ENCODE measurements around the gene LARP4B. TPM values are rescaled to one million over a fixed set of nuclear protein-coding genes. Genes with fewer than 3 reads are reported as not detected.

Gene LARP4B
- total and polyA plus RNA-seq, 8 donors = 45.1 to 122 (median 54.4) TPM

- Histone ChIP-seq H3K27ac (no peak overlapping the region), H3K27me3 (no peaks in the 10 kb centered on the region), H3K36me3 (peaks cover 0 to 91% of the 10 kb centered on the region in 2 donors), H3K4me1 (no peaks in the 10 kb centered on the region), H3K9me3 (no peaks in the 10 kb centered on the region), H3K4me3 (no peak overlapping the region)
- DNase-seq = no peak
- TF ChIP-seq, protein P1, sequence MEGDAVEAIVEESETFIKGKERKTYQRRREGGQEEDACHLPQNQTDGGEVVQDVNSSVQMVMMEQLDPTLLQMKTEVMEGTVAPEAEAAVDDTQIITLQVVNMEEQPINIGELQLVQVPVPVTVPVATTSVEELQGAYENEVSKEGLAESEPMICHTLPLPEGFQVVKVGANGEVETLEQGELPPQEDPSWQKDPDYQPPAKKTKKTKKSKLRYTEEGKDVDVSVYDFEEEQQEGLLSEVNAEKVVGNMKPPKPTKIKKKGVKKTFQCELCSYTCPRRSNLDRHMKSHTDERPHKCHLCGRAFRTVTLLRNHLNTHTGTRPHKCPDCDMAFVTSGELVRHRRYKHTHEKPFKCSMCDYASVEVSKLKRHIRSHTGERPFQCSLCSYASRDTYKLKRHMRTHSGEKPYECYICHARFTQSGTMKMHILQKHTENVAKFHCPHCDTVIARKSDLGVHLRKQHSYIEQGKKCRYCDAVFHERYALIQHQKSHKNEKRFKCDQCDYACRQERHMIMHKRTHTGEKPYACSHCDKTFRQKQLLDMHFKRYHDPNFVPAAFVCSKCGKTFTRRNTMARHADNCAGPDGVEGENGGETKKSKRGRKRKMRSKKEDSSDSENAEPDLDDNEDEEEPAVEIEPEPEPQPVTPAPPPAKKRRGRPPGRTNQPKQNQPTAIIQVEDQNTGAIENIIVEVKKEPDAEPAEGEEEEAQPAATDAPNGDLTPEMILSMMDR (IDR thresholded peaks at IDR 0.05) = no peak
- no peak for ATAC-seq
- intact Hi-C loops (cut with DNase I) = no loop called here
Observed at GRCh38 chr10:836782-837181, 94.7 kb downstream of the LARP4B start.

GRCh38 chr10:834493-834892 is 97.0 kb downstream of the LARP4B start:
- TF ChIP-seq, protein P1 (IDR thresholded peaks at IDR 0.05) = no peak
- no peaks in the 10 kb centered on the region for H3K9me3 ChIP-seq
- H3K4me1 ChIP-seq = no peaks in the 10 kb centered on the region
- intact Hi-C loops (cut with DNase I) = no loop called here
- no peak overlapping the region for H3K4me3 ChIP-seq
- no peaks in the 10 kb centered on the region for H3K27me3 ChIP-seq
- H3K36me3 ChIP-seq = peaks cover 0 to 88% of the 10 kb centered on the region in 2 donors
- no peak overlapping the region for H3K27ac ChIP-seq
- DNase-seq = no peak
- no peak for ATAC-seq

DNA sequence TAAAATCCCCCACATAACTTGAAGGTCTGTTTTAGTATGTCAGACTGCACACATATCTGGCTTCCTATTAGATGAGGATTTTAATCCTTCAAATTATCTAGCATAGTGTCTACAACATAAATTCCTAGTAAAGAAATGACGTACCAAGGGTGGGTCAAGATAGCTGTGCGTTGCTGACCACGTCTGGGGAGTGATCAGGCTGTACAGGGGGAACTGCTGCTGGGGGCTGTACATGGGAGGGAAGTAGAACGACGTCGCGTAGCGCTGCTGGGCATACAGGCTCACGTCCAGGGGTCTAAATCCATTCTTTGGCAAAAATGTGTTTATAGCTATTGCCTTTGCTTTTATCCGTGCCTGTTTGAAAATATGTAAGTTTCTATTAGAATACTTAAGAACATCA is 102.3 kb downstream of the LARP4B start:
- no peak for DNase-seq
- H3K27me3 ChIP-seq = no peaks in the 10 kb centered on the region
- peaks cover 0 to 96% of the 10 kb centered on the region in 2 donors for H3K36me3 ChIP-seq
- H3K27ac ChIP-seq = no peak overlapping the region
- no peaks in the 10 kb centered on the region for H3K4me1 ChIP-seq
- TF ChIP-seq, protein P1 (IDR thresholded peaks at IDR 0.05) = no peak
- ATAC-seq = no peak
- no peaks in the 10 kb centered on the region for H3K9me3 ChIP-seq
- intact Hi-C loops (cut with DNase I) = no loop called here
- no peak overlapping the region for H3K4me3 ChIP-seq

DNA sequence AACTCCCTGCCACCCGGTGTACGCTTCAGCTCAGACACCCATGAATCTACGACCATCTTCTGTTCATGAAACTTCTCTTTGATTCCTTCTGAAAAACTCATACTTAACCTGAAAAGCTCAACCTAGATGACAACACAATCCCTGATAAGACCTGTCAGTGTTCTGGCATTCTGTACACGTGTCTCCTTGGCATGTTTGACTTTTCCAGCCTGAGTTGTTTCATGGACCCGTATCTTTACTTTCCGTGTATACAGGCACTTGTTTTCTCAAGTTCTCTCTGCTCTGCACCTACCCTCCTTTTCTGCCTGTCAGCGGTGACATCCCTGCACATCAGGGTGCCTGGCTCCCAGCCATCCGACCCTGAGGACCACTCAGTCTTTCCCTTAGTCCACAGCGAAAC is 103.3 kb downstream of the LARP4B start:
- TF ChIP-seq, protein P1 (IDR thresholded peaks at IDR 0.05) = no peak
- Histone ChIP-seq H3K36me3 (peaks cover 0 to 97% of the 10 kb centered on the region in 2 donors), H3K27me3 (no peaks in the 10 kb centered on the region), H3K27ac (no peak overlapping the region), H3K4me1 (no peaks in the 10 kb centered on the region), H3K9me3 (no peaks in the 10 kb centered on the region), H3K4me3 (no peak overlapping the region)
- no peak for DNase-seq
- intact Hi-C loops (cut with DNase I) = no loop called here
- no peak for ATAC-seq

DNA sequence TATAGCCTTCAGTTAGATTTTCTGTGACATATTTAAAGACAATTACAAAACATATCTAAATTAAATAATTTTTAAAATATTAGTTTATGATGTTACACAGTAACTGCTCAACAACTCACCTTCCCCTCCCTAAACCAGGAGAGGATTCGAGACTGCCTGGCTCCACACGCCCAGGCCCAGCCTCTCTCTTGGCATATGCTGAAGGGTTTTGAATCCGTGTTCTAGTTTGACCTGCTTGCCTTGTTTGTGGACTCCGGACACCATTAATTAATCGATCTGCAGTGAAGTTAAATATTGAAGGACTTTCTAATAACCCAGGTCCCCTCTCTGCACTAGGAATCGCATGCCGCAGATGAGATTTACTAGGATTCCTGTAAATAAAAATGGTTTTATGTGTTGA is 106.6 kb downstream of the LARP4B start:
- DNase-seq (no peak), ATAC-seq (no peak)
- H3K36me3 ChIP-seq = peaks cover 0 to 100% of the 10 kb centered on the region in 2 donors
- no peaks in the 10 kb centered on the region for H3K27me3 ChIP-seq
- intact Hi-C loops (cut with DNase I) = no loop called here
- no peaks in the 10 kb centered on the region for H3K9me3 ChIP-seq
- no peak overlapping the region for H3K27ac ChIP-seq
- TF ChIP-seq, protein P1 (IDR thresholded peaks at IDR 0.05) = no peak
- peaks cover 0 to 4% of the 10 kb centered on the region in 2 donors for H3K4me1 ChIP-seq
- H3K4me3 ChIP-seq = no peak overlapping the region
